ENCODE measurements around the gene PPM1A.

Gene PPM1A

GRCh38 chr14:60257865-60258264 is 8.8 kb downstream of the PPM1A start:
- Histone ChIP-seq H3K27ac (ENCODE audit: low read depth, low read length) (no peak overlapping the region), H3K4me1 (ENCODE audit: control insufficient read depth in 5 of 5, insufficient read depth in 5 of 5, low read length in 5 of 5) (peaks cover 0 to 22% (median 9%) of the 10 kb centered on the region in 5 donors), H3K9me3 (ENCODE audit: control insufficient read depth in 5 of 5, low read length in 5 of 5) (no peaks in the 10 kb centered on the region), H3K4me3 (ENCODE audit: low read depth in 1 of 5, low read length in 5 of 5) (no peak overlapping the region), H3K36me3 (ENCODE audit: control insufficient read depth in 5 of 5, insufficient read depth in 5 of 5, low read length in 5 of 5) (no peaks in the 10 kb centered on the region), H3K27me3 (ENCODE audit: control insufficient read depth in 5 of 5, insufficient read depth in 4 of 5, low read length in 5 of 5) (no peaks in the 10 kb centered on the region), H3K9ac (ENCODE audit: low read length in 5 of 5) (no peak overlapping the region)

DNA sequence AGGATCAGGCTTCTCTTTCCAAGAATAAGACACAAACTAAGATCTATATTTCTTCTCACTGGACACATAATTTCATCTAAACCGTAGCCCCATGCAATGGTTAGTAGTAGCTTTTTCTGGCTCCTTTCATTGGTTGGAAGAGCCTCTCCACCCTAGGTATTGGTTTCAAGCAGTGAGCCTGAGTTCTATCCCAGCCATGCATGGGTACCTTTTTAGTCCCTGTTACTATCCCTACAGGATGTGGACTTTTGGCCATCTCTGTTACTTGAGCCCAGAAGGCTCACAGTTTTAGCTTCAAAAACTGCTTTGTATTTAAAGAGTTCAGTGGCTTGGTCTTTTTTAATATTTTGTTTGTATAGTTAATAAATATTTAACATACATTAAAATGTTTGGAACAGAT is 16.1 kb downstream of the PPM1A start:
- peaks cover 0 to 13% (median 10%) of the 10 kb centered on the region in 5 donors for H3K9me3 ChIP-seq (ENCODE audit: control insufficient read depth in 5 of 5, low read length in 5 of 5)
- no peaks in the 10 kb centered on the region for H3K27me3 ChIP-seq (ENCODE audit: control insufficient read depth in 5 of 5, insufficient read depth in 4 of 5, low read length in 5 of 5)
- H3K27ac ChIP-seq (ENCODE audit: low read depth, low read length) = no peak overlapping the region
- H3K36me3 ChIP-seq (ENCODE audit: control insufficient read depth in 5 of 5, insufficient read depth in 5 of 5, low read length in 5 of 5) = peaks cover 0 to 4% (median 0%) of the 10 kb centered on the region in 5 donors
- H3K4me1 ChIP-seq (ENCODE audit: control insufficient read depth in 5 of 5, insufficient read depth in 5 of 5, low read length in 5 of 5) = peaks cover 0 to 3% (median 0%) of the 10 kb centered on the region in 5 donors
- no peak overlapping the region for H3K9ac ChIP-seq (ENCODE audit: low read length in 5 of 5)
- no peak overlapping the region for H3K4me3 ChIP-seq (ENCODE audit: low read depth in 1 of 5, low read length in 5 of 5)

DNA sequence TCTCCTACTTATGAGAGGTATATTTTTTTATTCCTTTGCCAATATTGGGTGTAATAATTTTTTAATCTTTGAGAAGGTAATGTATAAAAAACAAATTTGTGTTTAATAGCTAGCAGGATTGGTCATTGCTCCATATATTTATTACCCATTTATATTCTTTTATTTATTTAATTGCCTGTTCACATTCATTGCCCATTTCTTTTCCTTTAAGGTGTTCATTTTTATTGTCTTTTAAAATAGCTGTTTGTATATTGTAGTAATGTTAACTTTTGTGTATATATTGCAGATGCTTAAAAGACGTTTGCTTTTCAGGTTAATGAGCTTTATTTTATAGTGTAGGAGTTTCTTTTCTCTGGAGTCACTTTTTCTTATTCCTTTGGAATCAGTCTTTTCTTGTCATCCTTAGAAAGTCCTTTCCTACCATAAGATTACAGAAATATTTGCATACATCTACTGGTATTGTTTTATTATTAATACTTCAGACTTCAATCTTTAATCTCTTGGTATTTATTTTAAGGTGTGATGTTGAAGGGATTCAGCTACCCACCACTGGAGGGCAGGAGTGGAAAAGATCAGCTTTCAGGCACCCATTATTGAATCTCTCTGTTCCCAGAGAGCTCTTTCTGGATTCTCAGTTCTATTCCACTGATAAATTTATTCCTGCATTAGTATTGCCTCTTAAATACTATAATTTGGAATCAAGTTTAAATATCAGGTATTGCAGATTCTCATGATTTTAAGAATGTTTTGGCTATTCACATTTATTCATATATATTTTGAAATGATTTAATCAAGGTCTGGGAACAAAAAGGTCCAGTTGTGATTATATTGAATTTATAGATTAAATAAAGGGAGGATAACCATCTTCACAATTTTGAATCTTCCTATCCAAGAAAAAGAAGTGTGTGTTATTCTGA is 17.3 kb downstream of the PPM1A start:
- H3K27ac ChIP-seq (ENCODE audit: low read depth, low read length) = no peak overlapping the region
- H3K9ac ChIP-seq (ENCODE audit: low read length in 5 of 5) = no peak overlapping the region
- peaks cover 0 to 6% (median 0%) of the 10 kb centered on the region in 5 donors for H3K36me3 ChIP-seq (ENCODE audit: control insufficient read depth in 5 of 5, insufficient read depth in 5 of 5, low read length in 5 of 5)
- H3K9me3 ChIP-seq (ENCODE audit: control insufficient read depth in 5 of 5, low read length in 5 of 5) = peaks cover 0 to 13% (median 10%) of the 10 kb centered on the region in 5 donors
- H3K27me3 ChIP-seq (ENCODE audit: control insufficient read depth in 5 of 5, insufficient read depth in 4 of 5, low read length in 5 of 5) = no peaks in the 10 kb centered on the region
- H3K4me3 ChIP-seq (ENCODE audit: low read depth in 1 of 5, low read length in 5 of 5) = no peak overlapping the region
- peaks cover 0 to 2% (median 0%) of the 10 kb centered on the region in 5 donors for H3K4me1 ChIP-seq (ENCODE audit: control insufficient read depth in 5 of 5, insufficient read depth in 5 of 5, low read length in 5 of 5)

GRCh38 chr14:60272177-60272576 is 23.2 kb downstream of the PPM1A start:
- Histone ChIP-seq H3K9ac (ENCODE audit: low read length in 5 of 5) (no peak overlapping the region), H3K4me3 (ENCODE audit: low read depth in 1 of 5, low read length in 5 of 5) (no peak overlapping the region), H3K27me3 (ENCODE audit: control insufficient read depth in 5 of 5, insufficient read depth in 4 of 5, low read length in 5 of 5) (no peaks in the 10 kb centered on the region), H3K9me3 (ENCODE audit: control insufficient read depth in 5 of 5, low read length in 5 of 5) (no peaks in the 10 kb centered on the region), H3K36me3 (ENCODE audit: control insufficient read depth in 5 of 5, insufficient read depth in 5 of 5, low read length in 5 of 5) (peaks cover 0 to 9% (median 0%) of the 10 kb centered on the region in 5 donors), H3K27ac (ENCODE audit: low read depth, low read length) (no peak overlapping the region), H3K4me1 (ENCODE audit: control insufficient read depth in 5 of 5, insufficient read depth in 5 of 5, low read length in 5 of 5) (peaks cover 3 to 15% (median 9%) of the 10 kb centered on the region in 5 donors)

DNA sequence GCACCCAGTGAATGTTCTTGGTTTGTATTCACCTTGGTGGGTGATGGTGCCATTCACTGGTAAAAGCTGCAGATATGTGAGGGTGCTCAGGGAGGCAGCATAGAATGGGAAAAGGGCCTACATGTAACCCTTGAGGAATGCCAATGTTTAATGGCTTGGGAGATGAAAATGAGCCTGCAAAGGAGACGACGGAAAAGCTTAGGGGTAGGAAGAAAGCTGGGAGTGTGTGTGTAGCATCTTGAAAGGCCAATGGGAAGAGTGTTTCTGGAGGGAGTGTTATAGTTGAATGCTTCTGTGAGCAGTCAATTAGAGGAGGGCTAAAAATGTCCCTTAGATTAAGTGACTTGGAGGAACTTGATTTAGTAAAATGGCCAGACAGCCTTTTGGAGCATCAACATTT is 24.9 kb downstream of the PPM1A start:
- Histone ChIP-seq H3K27ac (ENCODE audit: low read depth, low read length) (no peak overlapping the region), H3K9ac (ENCODE audit: low read length in 5 of 5) (no peak overlapping the region), H3K36me3 (ENCODE audit: control insufficient read depth in 5 of 5, insufficient read depth in 5 of 5, low read length in 5 of 5) (peaks cover 0 to 4% (median 0%) of the 10 kb centered on the region in 5 donors), H3K4me3 (ENCODE audit: low read depth in 1 of 5, low read length in 5 of 5) (no peak overlapping the region), H3K27me3 (ENCODE audit: control insufficient read depth in 5 of 5, insufficient read depth in 4 of 5, low read length in 5 of 5) (no peaks in the 10 kb centered on the region), H3K4me1 (ENCODE audit: control insufficient read depth in 5 of 5, insufficient read depth in 5 of 5, low read length in 5 of 5) (peaks cover 3 to 15% (median 12%) of the 10 kb centered on the region in 5 donors), H3K9me3 (ENCODE audit: control insufficient read depth in 5 of 5, low read length in 5 of 5) (no peaks in the 10 kb centered on the region)

DNA sequence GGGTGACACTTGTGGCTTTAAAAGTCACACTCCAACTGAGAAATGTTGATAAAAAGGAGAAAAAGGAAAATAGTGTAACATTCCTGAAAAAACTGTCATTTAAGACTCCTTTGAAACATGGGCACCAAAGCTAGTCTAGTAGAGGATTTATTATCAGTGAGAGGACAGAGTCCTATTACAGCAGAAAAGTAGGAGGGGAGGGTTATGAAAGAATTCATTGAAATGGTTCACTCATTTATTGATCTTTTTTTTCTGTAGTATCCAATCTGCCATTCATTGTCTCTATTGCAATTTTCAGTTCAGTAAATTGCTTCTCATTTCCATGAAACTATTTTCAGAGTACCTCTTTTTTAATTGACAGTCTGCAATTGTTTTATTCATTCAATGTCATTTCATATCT is 25.4 kb downstream of the PPM1A start:
- no peak overlapping the region for H3K9ac ChIP-seq (ENCODE audit: low read length in 5 of 5)
- H3K36me3 ChIP-seq (ENCODE audit: control insufficient read depth in 5 of 5, insufficient read depth in 5 of 5, low read length in 5 of 5) = peaks cover 0 to 4% (median 0%) of the 10 kb centered on the region in 5 donors
- H3K4me3 ChIP-seq (ENCODE audit: low read depth in 1 of 5, low read length in 5 of 5) = no peak overlapping the region
- no peaks in the 10 kb centered on the region for H3K27me3 ChIP-seq (ENCODE audit: control insufficient read depth in 5 of 5, insufficient read depth in 4 of 5, low read length in 5 of 5)
- H3K4me1 ChIP-seq (ENCODE audit: control insufficient read depth in 5 of 5, insufficient read depth in 5 of 5, low read length in 5 of 5) = peaks cover 3 to 15% (median 12%) of the 10 kb centered on the region in 5 donors
- no peak overlapping the region for H3K27ac ChIP-seq (ENCODE audit: low read depth, low read length)
- no peaks in the 10 kb centered on the region for H3K9me3 ChIP-seq (ENCODE audit: control insufficient read depth in 5 of 5, low read length in 5 of 5)

- H3K27ac ChIP-seq (ENCODE audit: low read depth, low read length) = no peak overlapping the region
- no peaks in the 10 kb centered on the region for H3K27me3 ChIP-seq (ENCODE audit: control insufficient read depth in 5 of 5, insufficient read depth in 4 of 5, low read length in 5 of 5)
- H3K4me1 ChIP-seq (ENCODE audit: control insufficient read depth in 5 of 5, insufficient read depth in 5 of 5, low read length in 5 of 5) = peaks cover 3 to 15% (median 12%) of the 10 kb centered on the region in 5 donors
- no peaks in the 10 kb centered on the region for H3K9me3 ChIP-seq (ENCODE audit: control insufficient read depth in 5 of 5, low read length in 5 of 5)
- H3K36me3 ChIP-seq (ENCODE audit: control insufficient read depth in 5 of 5, insufficient read depth in 5 of 5, low read length in 5 of 5) = peaks cover 0 to 4% (median 0%) of the 10 kb centered on the region in 5 donors
- no peak overlapping the region for H3K9ac ChIP-seq (ENCODE audit: low read length in 5 of 5)
- H3K4me3 ChIP-seq (ENCODE audit: low read depth in 1 of 5, low read length in 5 of 5) = no peak overlapping the region
These were observed 26.9 kb downstream of the PPM1A start for GRCh38 chr14:60275932-60276331.

- Histone ChIP-seq H3K9ac (ENCODE audit: low read length in 5 of 5) (no peak overlapping the region), H3K27me3 (ENCODE audit: control insufficient read depth in 5 of 5, insufficient read depth in 4 of 5, low read length in 5 of 5) (no peaks in the 10 kb centered on the region), H3K4me1 (ENCODE audit: control insufficient read depth in 5 of 5, insufficient read depth in 5 of 5, low read length in 5 of 5) (peaks cover 3 to 15% (median 12%) of the 10 kb centered on the region in 5 donors), H3K36me3 (ENCODE audit: control insufficient read depth in 5 of 5, insufficient read depth in 5 of 5, low read length in 5 of 5) (peaks cover 0 to 3% (median 0%) of the 10 kb centered on the region in 5 donors), H3K4me3 (ENCODE audit: low read depth in 1 of 5, low read length in 5 of 5) (no peak overlapping the region), H3K9me3 (ENCODE audit: control insufficient read depth in 5 of 5, low read length in 5 of 5) (no peaks in the 10 kb centered on the region), H3K27ac (ENCODE audit: low read depth, low read length) (no peak overlapping the region)
These were observed 27.3 kb downstream of the PPM1A start for GRCh38 chr14:60276347-60276746.

GRCh38 chr14:60277605-60278190 is 28.7 kb downstream of the PPM1A start:
- H3K4me3 ChIP-seq (ENCODE audit: low read depth in 1 of 5, low read length in 5 of 5) = no peak overlapping the region
- no peak overlapping the region for H3K27ac ChIP-seq (ENCODE audit: low read depth, low read length)
- H3K27me3 ChIP-seq (ENCODE audit: control insufficient read depth in 5 of 5, insufficient read depth in 4 of 5, low read length in 5 of 5) = no peaks in the 10 kb centered on the region
- peaks cover 0 to 7% (median 3%) of the 10 kb centered on the region in 5 donors for H3K36me3 ChIP-seq (ENCODE audit: control insufficient read depth in 5 of 5, insufficient read depth in 5 of 5, low read length in 5 of 5)
- H3K4me1 ChIP-seq (ENCODE audit: control insufficient read depth in 5 of 5, insufficient read depth in 5 of 5, low read length in 5 of 5) = peaks cover 3 to 15% (median 12%) of the 10 kb centered on the region in 5 donors
- H3K9ac ChIP-seq (ENCODE audit: low read length in 5 of 5) = no peak overlapping the region
- H3K9me3 ChIP-seq (ENCODE audit: control insufficient read depth in 5 of 5, low read length in 5 of 5) = no peaks in the 10 kb centered on the region

DNA sequence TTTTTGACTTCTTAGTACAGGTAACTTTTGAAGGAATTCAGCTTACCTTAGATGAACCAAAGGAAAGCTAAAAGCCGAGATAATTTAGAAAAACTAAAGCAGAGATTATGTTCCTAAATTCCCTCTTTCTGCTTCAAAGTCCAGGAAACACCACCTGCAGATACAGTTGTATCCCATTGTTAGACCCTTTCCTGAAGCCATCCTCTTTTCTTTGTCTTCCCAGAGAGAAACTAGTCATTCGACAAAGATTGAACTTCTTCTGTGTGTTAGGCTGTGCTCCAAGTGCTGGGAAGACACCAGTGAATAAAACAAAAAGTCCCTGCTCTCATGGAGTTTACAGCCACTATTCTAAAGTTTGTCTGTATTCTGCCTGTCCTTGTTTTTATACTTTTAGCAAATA is 29.3 kb downstream of the PPM1A start:
- Histone ChIP-seq H3K27me3 (ENCODE audit: control insufficient read depth in 5 of 5, insufficient read depth in 4 of 5, low read length in 5 of 5) (no peaks in the 10 kb centered on the region), H3K36me3 (ENCODE audit: control insufficient read depth in 5 of 5, insufficient read depth in 5 of 5, low read length in 5 of 5) (peaks cover 4 to 13% (median 9%) of the 10 kb centered on the region in 5 donors), H3K9ac (ENCODE audit: low read length in 5 of 5) (no peak overlapping the region), H3K9me3 (ENCODE audit: control insufficient read depth in 5 of 5, low read length in 5 of 5) (no peaks in the 10 kb centered on the region), H3K27ac (ENCODE audit: low read depth, low read length) (no peak overlapping the region), H3K4me3 (ENCODE audit: low read depth in 1 of 5, low read length in 5 of 5) (no peak overlapping the region), H3K4me1 (ENCODE audit: control insufficient read depth in 5 of 5, insufficient read depth in 5 of 5, low read length in 5 of 5) (peaks cover 3 to 14% (median 10%) of the 10 kb centered on the region in 5 donors)
